ENCODE measurements around the gene KRT1. TPM values are rescaled to one million over a fixed set of nuclear protein-coding genes. Genes with fewer than 3 reads are reported as not detected.
"Not testable (repeated sequence)": the region's sequence is repeated elsewhere in the genome, so short reads cannot be mapped to it uniquely, and the experiment has no call there.

Gene KRT1
- total RNA-seq, 1 donor: 1.8 TPM

DNA sequence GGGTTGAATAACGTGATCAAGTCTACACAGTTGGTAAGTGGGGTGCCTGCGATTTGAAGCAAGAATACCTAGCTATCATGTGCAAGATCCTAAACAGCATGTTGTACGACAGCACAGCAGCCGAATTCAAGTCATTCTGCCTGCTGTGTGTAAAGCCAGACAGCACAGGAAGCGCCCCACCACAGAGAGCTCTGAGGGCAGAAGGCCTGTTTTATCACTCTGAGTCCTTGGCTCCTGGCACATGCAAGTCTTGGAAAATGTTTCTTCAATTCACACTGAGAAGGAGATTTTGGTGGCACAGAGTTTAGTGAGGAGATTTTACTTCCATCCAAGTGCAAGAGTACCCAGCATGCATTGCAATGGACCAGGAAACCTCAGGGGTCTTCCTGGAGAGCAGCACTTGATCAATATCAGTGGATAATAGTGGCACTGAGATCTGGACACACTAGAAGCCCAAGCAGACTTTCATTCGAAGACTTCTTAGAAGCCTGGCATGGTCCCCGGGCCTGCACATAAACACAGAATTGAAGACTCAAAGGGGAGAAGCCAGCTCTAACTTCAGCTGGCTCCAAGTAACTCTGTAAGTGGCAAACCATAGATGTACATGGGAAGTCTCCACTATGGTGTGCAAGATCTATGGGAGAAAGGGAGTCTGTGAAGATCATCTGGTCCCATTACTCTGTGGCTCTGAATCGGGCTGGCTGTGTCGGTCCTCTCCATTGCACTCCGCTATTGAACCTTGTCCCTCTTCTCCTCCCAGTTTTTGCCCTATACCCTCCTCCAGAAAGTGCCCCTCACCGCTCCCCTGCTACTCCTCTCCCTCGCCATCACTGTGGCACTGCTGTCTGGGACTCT is 1.5 kb upstream of the KRT1 start:
- no peaks in the 10 kb centered on the region for H3K9me3 ChIP-seq (ENCODE audit: low read depth, low read length)
- no peaks in the 10 kb centered on the region for H3K27me3 ChIP-seq (ENCODE audit: insufficient read depth, low read length)
- H3K4me3 ChIP-seq (ENCODE audit: low read length): no peak overlapping the region
- peaks cover 12% of the 10 kb centered on the region for H3K4me1 ChIP-seq (ENCODE audit: insufficient read depth, low read length)

DNA sequence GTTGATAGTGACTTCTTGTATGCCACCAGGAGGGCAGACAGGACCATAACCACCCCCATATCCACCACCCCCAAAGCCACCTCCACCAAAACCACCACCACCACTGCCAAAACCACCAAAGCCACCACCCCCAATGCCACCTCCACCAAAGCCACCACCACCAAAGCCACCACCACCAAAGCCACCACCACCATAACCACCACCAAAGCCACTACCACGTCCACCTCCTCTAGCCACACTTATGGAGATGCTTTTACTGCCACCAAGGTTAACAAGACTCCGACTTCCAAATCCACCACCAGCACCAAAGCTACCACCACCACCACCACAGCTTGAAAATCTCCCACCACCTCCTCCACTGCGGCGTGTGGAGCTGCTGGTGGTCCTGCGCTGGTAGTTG is 332 bp downstream of the KRT1 start:
- no peak overlapping the region for H3K4me3 ChIP-seq (ENCODE audit: low read length)
- no peaks in the 10 kb centered on the region for H3K27me3 ChIP-seq (ENCODE audit: insufficient read depth, low read length)
- H3K4me1 ChIP-seq (ENCODE audit: insufficient read depth, low read length): peaks cover 12% of the 10 kb centered on the region
- H3K9me3 ChIP-seq (ENCODE audit: low read depth, low read length): no peaks in the 10 kb centered on the region

DNA sequence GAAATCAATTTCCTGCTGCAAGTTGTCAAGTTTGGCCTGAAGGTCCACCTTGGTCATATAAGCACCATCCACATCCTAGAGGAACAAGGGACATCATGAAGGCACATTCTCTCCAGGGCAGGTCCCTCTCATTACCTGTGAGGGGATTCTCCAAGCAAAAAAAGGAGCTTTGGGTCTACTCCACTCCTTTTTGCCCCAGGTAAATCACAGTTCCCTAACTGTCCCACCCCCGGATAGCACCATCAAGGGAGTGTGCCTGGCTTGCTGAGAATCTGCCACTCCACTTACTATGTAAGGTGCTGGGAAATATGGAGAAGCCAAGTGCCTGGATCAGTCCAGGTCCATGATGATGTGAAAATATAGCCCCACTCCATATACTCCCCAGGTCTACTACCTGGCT is 2.5 kb downstream of the KRT1 start:
- Histone ChIP-seq H3K27me3 (ENCODE audit: insufficient read depth, low read length) (no peaks in the 10 kb centered on the region), H3K9me3 (ENCODE audit: low read depth, low read length) (no peaks in the 10 kb centered on the region), H3K4me1 (ENCODE audit: insufficient read depth, low read length) (peaks cover 12% of the 10 kb centered on the region), H3K4me3 (ENCODE audit: low read length) (no peak overlapping the region)

DNA sequence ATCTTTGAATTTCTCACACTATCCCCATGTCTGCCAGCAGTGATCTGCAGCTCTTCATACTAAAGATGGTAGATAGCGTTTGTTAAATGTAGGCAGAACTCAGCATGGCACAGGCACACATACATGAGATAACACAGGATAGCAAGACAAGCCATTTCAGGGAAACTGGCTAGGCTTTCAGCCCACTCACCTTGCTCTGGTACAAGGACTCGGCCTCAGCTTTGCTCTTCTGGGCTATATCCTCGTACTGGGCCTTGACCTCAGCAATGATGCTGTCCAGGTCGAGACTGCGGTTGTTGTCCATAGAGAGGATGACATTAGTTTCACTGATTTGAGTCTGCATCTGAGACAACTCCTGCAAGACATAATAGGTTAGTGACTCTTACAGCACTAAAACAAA is 3.1 kb downstream of the KRT1 start:
- H3K9me3 ChIP-seq (ENCODE audit: low read depth, low read length): no peaks in the 10 kb centered on the region
- no peaks in the 10 kb centered on the region for H3K27me3 ChIP-seq (ENCODE audit: insufficient read depth, low read length)
- H3K4me1 ChIP-seq (ENCODE audit: insufficient read depth, low read length): peaks cover 12% of the 10 kb centered on the region
- no peak overlapping the region for H3K4me3 ChIP-seq (ENCODE audit: low read length)

DNA sequence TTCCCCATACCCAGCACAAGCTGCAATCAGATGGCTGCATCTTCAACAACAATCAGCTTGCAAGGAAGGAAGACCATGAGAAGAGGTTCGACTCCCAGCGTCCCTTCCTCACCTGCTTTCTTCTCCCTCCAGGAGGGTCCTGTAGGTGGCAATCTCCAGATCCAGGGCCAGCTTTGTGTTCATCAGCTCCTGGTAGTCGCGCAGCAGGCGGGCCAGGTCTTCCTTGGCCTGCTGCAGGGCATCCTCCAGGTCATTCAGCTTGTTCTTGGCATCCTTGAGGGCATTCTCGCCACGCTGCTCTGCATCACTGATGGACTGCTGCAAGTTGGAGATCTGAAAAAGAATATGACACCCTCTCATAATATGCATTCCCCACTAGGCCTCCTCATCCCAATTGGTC is 4.0 kb downstream of the KRT1 start:
- no peak overlapping the region for H3K4me3 ChIP-seq (ENCODE audit: low read length)
- H3K9me3 ChIP-seq (ENCODE audit: low read depth, low read length): no peaks in the 10 kb centered on the region
- H3K27me3 ChIP-seq (ENCODE audit: insufficient read depth, low read length): no peaks in the 10 kb centered on the region
- peaks cover 5% of the 10 kb centered on the region for H3K4me1 ChIP-seq (ENCODE audit: insufficient read depth, low read length)

DNA sequence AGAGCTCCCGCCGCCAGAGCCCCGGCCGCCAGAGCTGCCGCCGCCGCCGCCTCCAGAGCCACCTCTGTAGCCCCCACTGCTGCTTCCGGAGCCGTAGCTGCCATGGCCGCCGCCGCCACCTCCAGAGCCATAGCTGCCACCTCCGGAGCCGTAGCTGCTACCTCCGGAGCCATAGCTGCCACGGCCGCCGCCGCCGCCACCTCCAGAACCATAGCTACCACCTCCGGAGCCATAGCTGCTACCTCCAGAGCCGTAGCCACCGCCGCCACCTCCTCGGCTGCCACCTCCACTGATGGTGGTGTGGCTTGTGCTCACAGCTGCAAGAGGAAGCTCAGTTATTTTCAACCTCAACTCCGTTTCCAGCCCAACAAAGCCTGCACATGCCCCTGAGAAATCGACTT is 4.9 kb downstream of the KRT1 start:
- Histone ChIP-seq H3K4me1 (ENCODE audit: insufficient read depth, low read length) (no peaks in the 10 kb centered on the region), H3K4me3 (ENCODE audit: low read length) (no peak overlapping the region)

DNA sequence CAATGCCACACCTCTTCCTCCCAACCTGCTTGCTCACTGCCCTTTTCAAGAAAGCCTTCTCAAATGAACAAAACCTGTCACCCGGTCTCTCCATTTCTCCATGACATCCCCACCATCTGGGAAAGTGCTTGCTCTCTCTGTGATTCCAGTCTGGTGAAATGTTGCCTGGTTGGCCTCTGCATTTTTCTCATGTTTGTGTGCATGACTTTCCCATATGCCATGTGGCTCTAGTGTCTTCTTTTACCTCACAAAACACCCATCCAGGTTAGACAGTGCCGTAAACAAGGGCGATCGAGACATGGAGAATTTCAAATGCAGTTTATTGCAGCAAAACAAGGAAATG is 5.8 kb downstream of the KRT1 start:
- Histone ChIP-seq H3K9me3 (ENCODE audit: low read depth, low read length) (no peaks in the 10 kb centered on the region), H3K27me3 (ENCODE audit: insufficient read depth, low read length) (no peaks in the 10 kb centered on the region), H3K4me1 (ENCODE audit: insufficient read depth, low read length) (no peaks in the 10 kb centered on the region), H3K4me3 (ENCODE audit: low read length) (no peak overlapping the region)

More for the DNA sequence above, 4.9 kb downstream of the KRT1 start:
- no peaks in the 10 kb centered on the region for H3K27me3 ChIP-seq (ENCODE audit: insufficient read depth, low read length)
- H3K9me3 ChIP-seq (ENCODE audit: low read depth, low read length): no peaks in the 10 kb centered on the region

DNA sequence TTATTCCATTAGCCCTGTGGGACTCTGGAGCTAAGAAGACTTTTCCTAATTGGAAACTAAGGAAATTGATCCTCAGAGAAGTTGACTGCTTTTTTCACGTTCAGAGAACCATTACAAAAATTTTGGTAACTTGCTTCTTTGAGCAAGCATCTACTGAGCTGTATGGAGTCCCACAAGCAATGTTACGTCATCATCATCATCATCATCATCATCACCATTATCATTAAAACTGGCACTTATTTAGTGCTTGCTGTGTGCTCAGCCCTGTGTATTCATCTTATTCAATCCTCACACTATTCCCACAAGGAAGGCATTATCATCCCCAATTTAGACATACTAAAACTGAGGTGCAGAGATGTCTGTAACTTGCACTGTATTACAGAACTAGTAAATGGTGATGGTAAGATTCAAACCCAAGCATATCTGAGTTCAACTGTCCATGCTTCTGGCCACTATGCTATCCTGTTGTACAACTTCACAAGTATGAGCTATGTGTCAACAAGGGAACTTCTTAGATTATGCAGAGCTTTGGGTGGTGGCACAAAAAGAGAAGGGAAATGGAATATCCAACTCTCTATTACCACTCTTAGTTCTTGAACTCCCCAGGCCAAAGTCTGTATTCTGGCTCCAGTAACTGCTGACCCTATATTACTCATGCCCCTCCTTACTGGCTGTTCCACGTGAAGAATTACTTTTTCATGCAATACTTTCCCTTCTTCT is 6.3 kb downstream of the KRT1 start:
- no peak overlapping the region for H3K4me3 ChIP-seq (ENCODE audit: low read length)

DNA sequence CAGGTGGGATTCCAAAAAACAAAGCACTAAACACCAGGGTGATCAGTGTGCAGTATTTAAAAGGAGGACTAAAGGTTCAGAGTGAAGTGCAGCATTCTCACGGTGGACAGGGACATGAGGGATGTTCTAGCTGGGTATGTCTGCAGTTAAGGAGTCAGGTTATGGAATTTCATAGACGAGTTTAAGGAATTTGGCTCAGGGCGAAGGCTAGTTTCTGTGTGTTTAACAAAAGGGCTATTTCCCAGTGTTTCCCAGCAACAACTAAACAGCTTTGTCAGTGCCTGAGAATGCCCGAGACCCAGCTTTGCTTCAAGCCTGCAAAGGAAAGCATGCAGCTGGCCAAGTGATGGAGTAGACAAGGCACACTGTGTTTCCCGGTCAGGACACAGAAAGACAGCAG is 7.0 kb downstream of the KRT1 start:
- Histone ChIP-seq H3K4me3 (ENCODE audit: low read length) (no peak overlapping the region), H3K4me1 (ENCODE audit: insufficient read depth, low read length) (no peaks in the 10 kb centered on the region), H3K9me3 (ENCODE audit: low read depth, low read length) (no peaks in the 10 kb centered on the region), H3K27me3 (ENCODE audit: insufficient read depth, low read length) (no peaks in the 10 kb centered on the region)

More for the DNA sequence above, 6.3 kb downstream of the KRT1 start:
- no peaks in the 10 kb centered on the region for H3K9me3 ChIP-seq (ENCODE audit: low read depth, low read length)
- no peaks in the 10 kb centered on the region for H3K27me3 ChIP-seq (ENCODE audit: insufficient read depth, low read length)
- no peaks in the 10 kb centered on the region for H3K4me1 ChIP-seq (ENCODE audit: insufficient read depth, low read length)

DNA sequence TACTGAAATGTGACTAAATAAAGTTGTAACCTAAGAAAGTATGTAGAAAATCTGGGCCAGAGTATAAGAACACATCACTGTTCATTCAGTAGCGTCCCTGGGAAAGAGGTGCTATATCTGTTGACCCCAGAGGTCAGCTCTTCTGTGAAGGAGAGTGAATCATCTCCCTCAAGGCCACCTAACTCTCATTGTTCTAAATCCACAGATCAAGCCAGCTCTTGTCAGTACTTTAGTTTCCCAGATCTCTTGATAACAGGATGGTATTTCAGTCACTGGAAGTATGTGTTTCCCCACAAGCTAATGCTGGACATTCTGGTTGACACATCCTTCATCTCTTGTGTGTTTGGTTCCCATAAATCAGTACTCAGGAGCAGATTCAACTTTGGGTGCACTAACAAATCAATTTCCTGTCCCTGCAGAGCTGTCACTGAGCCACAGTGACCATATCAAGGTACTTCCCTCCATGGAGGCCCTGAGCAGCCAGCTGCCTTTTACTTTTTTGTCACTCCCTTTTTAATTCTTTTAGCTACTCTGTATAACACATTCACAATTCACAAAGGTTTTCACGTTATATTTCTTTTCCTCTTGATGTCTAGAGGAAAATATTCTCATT is 7.8 kb downstream of the KRT1 start:
- no peak overlapping the region for H3K4me3 ChIP-seq (ENCODE audit: low read length)
- no peaks in the 10 kb centered on the region for H3K4me1 ChIP-seq (ENCODE audit: insufficient read depth, low read length)
- H3K27me3 ChIP-seq (ENCODE audit: insufficient read depth, low read length): no peaks in the 10 kb centered on the region
- no peaks in the 10 kb centered on the region for H3K9me3 ChIP-seq (ENCODE audit: low read depth, low read length)

DNA sequence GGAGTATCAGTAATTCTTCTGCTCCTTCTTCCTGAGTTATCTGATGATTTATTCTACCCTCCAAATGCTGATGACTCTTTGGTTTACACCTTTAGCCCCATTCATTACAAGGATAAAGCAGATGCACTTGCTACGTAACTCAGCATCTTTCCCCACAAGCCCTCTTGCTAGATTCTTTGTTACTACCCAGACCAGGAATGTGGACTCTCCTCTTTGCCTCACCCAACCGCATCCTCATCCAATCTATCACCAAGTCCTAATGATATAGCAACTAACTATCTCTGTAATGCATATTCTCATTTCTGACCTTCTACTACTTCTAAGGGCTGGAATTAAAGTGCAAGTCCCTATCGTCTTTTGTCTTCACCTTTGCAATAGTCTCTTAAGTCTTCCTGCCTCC is 9.2 kb downstream of the KRT1 start:
- Histone ChIP-seq H3K9me3 (ENCODE audit: low read depth, low read length) (no peaks in the 10 kb centered on the region), H3K4me3 (ENCODE audit: low read length) (no peak overlapping the region), H3K4me1 (ENCODE audit: insufficient read depth, low read length) (no peaks in the 10 kb centered on the region), H3K27me3 (ENCODE audit: insufficient read depth, low read length) (no peaks in the 10 kb centered on the region)

DNA sequence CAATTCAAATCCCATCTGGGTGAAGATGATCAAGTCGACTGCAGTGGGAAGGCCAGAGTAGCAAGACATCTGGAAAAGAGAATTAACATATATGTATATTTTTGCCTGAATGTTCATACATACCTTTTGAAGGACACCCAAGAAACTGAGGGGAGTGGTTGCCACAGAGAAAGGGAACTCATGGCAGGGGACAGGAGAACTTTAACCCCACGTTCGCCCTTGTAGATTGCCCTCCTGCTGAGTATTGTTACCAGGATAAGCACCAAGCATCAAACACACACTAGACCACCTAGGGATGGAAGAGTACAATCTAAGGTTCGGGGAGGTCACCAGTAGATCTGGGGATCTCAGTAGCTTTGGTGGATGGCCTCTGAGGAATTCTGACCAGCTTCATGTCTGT is 9.7 kb downstream of the KRT1 start:
- Histone ChIP-seq H3K4me1 (ENCODE audit: insufficient read depth, low read length) (no peaks in the 10 kb centered on the region), H3K4me3 (ENCODE audit: low read length) (no peak overlapping the region), H3K9me3 (ENCODE audit: low read depth, low read length) (no peaks in the 10 kb centered on the region), H3K27me3 (ENCODE audit: insufficient read depth, low read length) (no peaks in the 10 kb centered on the region)

DNA sequence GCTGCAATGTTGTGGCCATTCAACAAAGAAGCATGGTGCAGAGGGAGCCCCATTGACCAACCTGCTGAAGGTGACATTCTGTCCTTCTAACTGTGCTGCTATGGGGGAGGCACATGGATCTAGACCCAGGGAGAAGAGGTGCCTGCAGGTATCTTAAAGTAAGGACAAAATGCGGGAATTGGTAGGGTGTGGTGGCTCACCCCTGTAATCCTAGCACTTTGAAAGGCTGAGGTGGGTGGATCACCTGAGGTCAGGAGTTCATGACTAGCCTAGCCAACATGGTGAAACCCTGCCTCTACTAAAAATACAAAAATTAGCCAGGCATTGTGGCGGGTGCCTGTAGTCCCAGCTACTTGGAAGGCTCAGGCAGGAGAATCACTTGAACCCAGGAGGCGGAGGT is 10.3 kb downstream of the KRT1 start:
- H3K4me1 ChIP-seq (ENCODE audit: insufficient read depth, low read length); H3K4me3 ChIP-seq (ENCODE audit: low read length); H3K9me3 ChIP-seq (ENCODE audit: low read depth, low read length); H3K27me3 ChIP-seq (ENCODE audit: insufficient read depth, low read length): not testable (repeated sequence)

DNA sequence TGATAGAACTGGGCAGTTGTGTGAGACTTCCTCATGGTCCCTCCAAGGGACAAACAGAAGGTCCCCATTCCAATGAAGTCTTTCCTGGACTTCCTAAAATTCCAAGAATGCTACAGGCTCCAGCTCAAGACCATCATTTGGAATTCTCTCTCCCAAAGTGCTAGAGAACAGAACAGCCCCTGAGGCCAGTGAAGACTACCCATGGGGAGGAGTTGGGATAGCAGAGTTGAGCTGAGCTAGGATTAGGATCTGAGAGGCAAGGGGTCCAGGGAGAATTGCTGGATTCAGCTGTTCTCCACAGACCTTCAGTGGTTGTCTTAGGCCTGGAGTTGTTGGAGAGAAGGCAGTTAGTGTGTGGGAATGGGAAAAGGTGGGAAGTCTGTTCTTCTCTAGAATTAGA is 10.8 kb downstream of the KRT1 start:
- Histone ChIP-seq H3K27me3 (ENCODE audit: insufficient read depth, low read length) (no peaks in the 10 kb centered on the region), H3K4me3 (ENCODE audit: low read length) (no peak overlapping the region), H3K9me3 (ENCODE audit: low read depth, low read length) (no peaks in the 10 kb centered on the region), H3K4me1 (ENCODE audit: insufficient read depth, low read length) (no peaks in the 10 kb centered on the region)

DNA sequence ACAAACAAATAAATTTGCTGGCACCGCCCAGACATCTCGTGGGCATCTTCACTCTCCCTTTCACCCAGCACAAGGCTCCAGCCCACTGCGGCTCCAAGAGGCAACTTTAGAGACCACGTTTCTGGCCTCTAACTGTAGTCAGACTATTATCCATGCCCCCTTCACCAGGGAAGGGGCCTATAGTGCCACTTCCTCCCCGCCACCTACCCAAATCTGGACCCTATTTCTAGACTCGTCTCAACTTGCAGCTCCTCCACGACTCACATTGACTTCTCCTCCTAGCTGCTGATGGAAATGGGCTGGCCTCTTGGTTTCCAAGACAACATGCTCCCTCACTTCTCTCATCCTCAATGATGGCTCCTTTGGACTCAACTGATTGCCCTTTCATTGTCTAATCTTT is 12.3 kb downstream of the KRT1 start:
- Histone ChIP-seq H3K9me3 (ENCODE audit: low read depth, low read length) (no peaks in the 10 kb centered on the region), H3K27me3 (ENCODE audit: insufficient read depth, low read length) (no peaks in the 10 kb centered on the region), H3K4me3 (ENCODE audit: low read length) (no peak overlapping the region), H3K4me1 (ENCODE audit: insufficient read depth, low read length) (no peaks in the 10 kb centered on the region)
